Neural crest cell (in vitro differentiated cells): ENCODE results near the gene HOXC6. TPM values are rescaled to one million over a fixed set of nuclear protein-coding genes. Genes with fewer than 3 reads are reported as not detected.

ENCODE experiments used
- DNase-seq: peaks from one replicate; pipeline ENCODE4 v3.0.0; 2021; ENCODE audit warnings: low read depth, mixed read lengths, low spot score
- H3K27ac Mint-ChIP-seq: one replicate; pipeline ENCODE4 v1.8.0; 2021; ENCODE audit warnings: mild to moderate bottlenecking, mixed read lengths; ENCODE audit not compliant: unreplicated experiment
- H3K27me3 Mint-ChIP-seq: 2 replicates; pipeline ENCODE4 v1.8.0; 2021; ENCODE audit warnings: low read depth, mild to moderate bottlenecking, mixed read lengths
- H3K36me3 Mint-ChIP-seq: 2 replicates; pipeline ENCODE4 v1.8.0; 2021; ENCODE audit warnings: low read depth, mild to moderate bottlenecking, mixed read lengths
- H3K4me1 Mint-ChIP-seq: 2 replicates; pipeline ENCODE4 v1.8.0; 2021; ENCODE audit warnings: mixed read lengths
- H3K4me3 Mint-ChIP-seq: one replicate; pipeline ENCODE4 v1.8.0; 2021; ENCODE audit warnings: mild to moderate bottlenecking, mixed read lengths
- H3K9me3 Mint-ChIP-seq: 2 replicates; pipeline ENCODE4 v1.8.0; 2021; ENCODE audit warnings: mixed read lengths
- CTCF ChIP-seq: fragments of 200-600 bp; sonication (generic); conservative IDR thresholded peaks from 2 replicates; pipeline ENCODE4 v1.5.0; 2021; ENCODE audit warnings: antibody characterized with exemption, mild to moderate bottlenecking
- total RNA-seq: library from RNA; stranded (reverse); gene quantifications from 2 replicates; pipeline ENCODE4 v1.2.1, GENCODE V29; 2021

HOXC6 gene
- total RNA-seq, 1 donor from 2014 or later: 11.0 TPM

GRCh38 chr12:54002915-54003389 is 25.3 kb upstream of the HOXC6 start:
- Mint-ChIP-seq H3K4me3 (peak overlapping the region; percentile 85), H3K9me3 (no peaks in the 10 kb centered on the region), H3K4me1 (peaks cover 21% of the 10 kb centered on the region), H3K36me3 (peaks cover 3% of the 10 kb centered on the region), H3K27ac (peak overlapping the region; percentile 77), H3K27me3 (peaks cover 100% of the 10 kb centered on the region)
- no peak for DNase-seq
- no peak for TF ChIP-seq CTCF

- H3K4me3 Mint-ChIP-seq: peak overlapping the region; percentile 79
- peaks cover 3% of the 10 kb centered on the region for H3K36me3 Mint-ChIP-seq
- H3K27ac Mint-ChIP-seq: no peak overlapping the region
- peaks cover 100% of the 10 kb centered on the region for H3K27me3 Mint-ChIP-seq
- DNase-seq: no peak
- no peaks in the 10 kb centered on the region for H3K9me3 Mint-ChIP-seq
- TF ChIP-seq CTCF: no peak
- H3K4me1 Mint-ChIP-seq: peaks cover 21% of the 10 kb centered on the region
Observed at GRCh38 chr12:54003625-54004024, 24.6 kb upstream of the HOXC6 start.

- peaks cover 21% of the 10 kb centered on the region for H3K4me1 Mint-ChIP-seq
Observed at GRCh38 chr12:54004063-54004840, 24.0 kb upstream of the HOXC6 start.

GRCh38 chr12:54004841-54005530 is 23.3 kb upstream of the HOXC6 start:
- Mint-ChIP-seq H3K36me3 (peaks cover 3% of the 10 kb centered on the region), H3K9me3 (no peaks in the 10 kb centered on the region), H3K27me3 (peaks cover 99% of the 10 kb centered on the region), H3K27ac (peak overlapping the region; percentile 59), H3K4me1 (peaks cover 21% of the 10 kb centered on the region), H3K4me3 (peak overlapping the region; percentile 76)
- no peak for DNase-seq
- no peak for TF ChIP-seq CTCF

More at GRCh38 chr12:54004063-54004840, 24.0 kb upstream of the HOXC6 start:
- Mint-ChIP-seq H3K27me3 (peaks cover 99% of the 10 kb centered on the region), H3K27ac (no peak overlapping the region), H3K36me3 (peaks cover 3% of the 10 kb centered on the region), H3K4me3 (peak overlapping the region; percentile 79), H3K9me3 (no peaks in the 10 kb centered on the region)
- no peak for DNase-seq
- TF ChIP-seq CTCF: no peak

- Mint-ChIP-seq H3K9me3 (no peaks in the 10 kb centered on the region), H3K27ac (no peak overlapping the region), H3K36me3 (peaks cover 3% of the 10 kb centered on the region), H3K27me3 (peaks cover 99% of the 10 kb centered on the region), H3K4me1 (peaks cover 21% of the 10 kb centered on the region), H3K4me3 (peak overlapping the region; percentile 76)
- no peak for TF ChIP-seq CTCF
- DNase-seq: no peak
Observed at GRCh38 chr12:54005531-54005852, 22.7 kb upstream of the HOXC6 start.
